Esophagus muscularis mucosa (tissue), 4 donors: ENCODE data around the gene CDH22. TPM values are rescaled to one million over a fixed set of nuclear protein-coding genes. Genes with fewer than 3 reads are reported as not detected.

Experiments
- DNase-seq: peaks from one replicate; pipeline ENCODE4 v3.0.0-alpha.2; 2017; ENCODE audit errors: extremely low spot score
- H3K27ac ChIP-seq, 4 donors: fragments of 200-600 bp; sonication (generic); replicated peaks in 1 of 4; 1 replicate in 3 of 4; 2 replicates in 1 of 4; pipeline ENCODE4 v1.5.1; 2016 to 2019; ENCODE audit warnings: mild to moderate bottlenecking in 1 of 4
- H3K27me3 ChIP-seq, 4 donors: fragments of 200-600 bp; sonication (generic); one replicate each; pipeline versions ENCODE4 v1.5.1 to v1.6.0; 2016 to 2019
- H3K36me3 ChIP-seq, 4 donors: fragments of 200-600 bp; sonication (generic); one replicate each; pipeline ENCODE4 v1.5.1; 2016 to 2019
- H3K4me1 ChIP-seq, 4 donors: fragments of 200-600 bp; sonication (generic); one replicate each; pipeline ENCODE4 v1.5.1; 2016 to 2019
- H3K4me3 ChIP-seq, 4 donors: fragments of 200-600 bp; sonication (generic); 1 replicate in 2 of 4; 2 replicates in 2 of 4; pipeline ENCODE4 v1.5.1; 2016 to 2019; ENCODE audit warnings: mild to moderate bottlenecking in 4 of 4, moderate library complexity in 1 of 4
- H3K9me3 ChIP-seq, 4 donors: fragments of 200-600 bp; sonication (generic); 1 replicate in 3 of 4; 2 replicates in 1 of 4; pipeline ENCODE4 v1.5.1; 2016 to 2019
- EP300 ChIP-seq: sonication (generic); formaldehyde crosslinking; IDR thresholded peaks from one replicate; pipeline ENCODE4 v1.6.1; 2017; ENCODE audit warnings: antibody characterized with exemption
- POLR2A ChIP-seq: fragments of 450-650 bp; IDR thresholded peaks from one replicate; pipeline ENCODE4 v1.6.1; 2017; ENCODE audit warnings: antibody characterized with exemption, moderate library complexity, mild to moderate bottlenecking, low read depth
- POLR2AphosphoS5 ChIP-seq, 2 donors: sonication (generic); formaldehyde crosslinking; IDR thresholded peaks; one replicate each; pipeline ENCODE4 v1.6.1; 2017; ENCODE audit warnings: antibody characterized with exemption in 2 of 2
- WGBS: methylation state at CpG from one replicate; pipeline ENCODE4 v1.1.5; 2018; 5-methylcytosine and 5-hydroxymethylcytosine counted together
- intact Hi-C: fragments of 100-400 bp; cut with DNase I; formaldehyde crosslinking; loops from one replicate; pipeline ENCODE4 v1.15.1; 2023
- total RNA-seq, 4 donors: library from RNA; depleted of rRNA; stranded (reverse); fragments of >200 nt; gene quantifications; one replicate each; pipeline versions ENCODE4 v1.1.0 to v1.2.1, GENCODE V29; 2016
- TF ChIP-seq, protein P1 (sequence below), 3 experiments: fragments of 200-600 bp in 2 of 3; fragments of 450-650 bp in 1 of 3; sonication (generic) in 2 of 3; IDR thresholded peaks; one replicate each; pipeline ENCODE4 v1.5.1; 2017 to 2019; ENCODE audit warnings: antibody characterized with exemption in 3 of 3, mild to moderate bottlenecking in 2 of 3, moderate library complexity in 1 of 3

Gene CDH22
- total RNA-seq, 4 donors from 2014 or later = 0.17 to 0.69 (median 0.42) TPM; not detected in 1

DNA sequence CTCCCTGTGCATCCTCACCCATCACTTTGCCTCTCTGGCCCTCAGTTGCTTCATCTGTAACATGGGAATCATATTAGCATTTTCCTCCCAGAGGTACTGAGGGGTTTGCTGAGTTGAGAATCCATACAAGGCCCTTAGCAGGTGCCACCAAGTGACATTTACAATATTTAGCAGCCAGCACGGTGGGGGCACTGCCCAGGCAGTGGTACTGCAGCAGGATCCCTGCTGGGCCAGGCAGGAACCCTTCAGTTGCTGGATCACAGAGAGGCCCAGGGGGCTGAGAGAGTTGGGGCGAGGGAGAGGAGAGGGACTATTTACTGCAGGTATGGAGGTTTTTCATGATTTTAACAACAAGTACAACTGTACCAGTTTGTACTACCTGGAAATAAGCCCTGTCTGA lies 65.9 kb downstream of the CDH22 start:
- Histone ChIP-seq H3K4me3 (no peak overlapping the region), H3K27ac (no peak overlapping the region), H3K9me3 (no peaks in the 10 kb centered on the region), H3K4me1 (no peaks in the 10 kb centered on the region), H3K36me3 (no peaks in the 10 kb centered on the region), H3K27me3 (peaks cover 0 to 93% (median 14%) of the 10 kb centered on the region in 4 donors)
- WGBS = 22% methylated on average over 2 of the region's 2 CpGs
- no peak for DNase-seq
- intact Hi-C loops = no loop called here
- no peak for TF ChIP-seq EP300
- no peak for TF ChIP-seq POLR2A
- TF ChIP-seq, protein P1, sequence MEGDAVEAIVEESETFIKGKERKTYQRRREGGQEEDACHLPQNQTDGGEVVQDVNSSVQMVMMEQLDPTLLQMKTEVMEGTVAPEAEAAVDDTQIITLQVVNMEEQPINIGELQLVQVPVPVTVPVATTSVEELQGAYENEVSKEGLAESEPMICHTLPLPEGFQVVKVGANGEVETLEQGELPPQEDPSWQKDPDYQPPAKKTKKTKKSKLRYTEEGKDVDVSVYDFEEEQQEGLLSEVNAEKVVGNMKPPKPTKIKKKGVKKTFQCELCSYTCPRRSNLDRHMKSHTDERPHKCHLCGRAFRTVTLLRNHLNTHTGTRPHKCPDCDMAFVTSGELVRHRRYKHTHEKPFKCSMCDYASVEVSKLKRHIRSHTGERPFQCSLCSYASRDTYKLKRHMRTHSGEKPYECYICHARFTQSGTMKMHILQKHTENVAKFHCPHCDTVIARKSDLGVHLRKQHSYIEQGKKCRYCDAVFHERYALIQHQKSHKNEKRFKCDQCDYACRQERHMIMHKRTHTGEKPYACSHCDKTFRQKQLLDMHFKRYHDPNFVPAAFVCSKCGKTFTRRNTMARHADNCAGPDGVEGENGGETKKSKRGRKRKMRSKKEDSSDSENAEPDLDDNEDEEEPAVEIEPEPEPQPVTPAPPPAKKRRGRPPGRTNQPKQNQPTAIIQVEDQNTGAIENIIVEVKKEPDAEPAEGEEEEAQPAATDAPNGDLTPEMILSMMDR (IDR thresholded peaks at IDR 0.05) = no peak
- no peak for TF ChIP-seq POLR2AphosphoS5 (IDR thresholded peaks at IDR 0.05)

DNA sequence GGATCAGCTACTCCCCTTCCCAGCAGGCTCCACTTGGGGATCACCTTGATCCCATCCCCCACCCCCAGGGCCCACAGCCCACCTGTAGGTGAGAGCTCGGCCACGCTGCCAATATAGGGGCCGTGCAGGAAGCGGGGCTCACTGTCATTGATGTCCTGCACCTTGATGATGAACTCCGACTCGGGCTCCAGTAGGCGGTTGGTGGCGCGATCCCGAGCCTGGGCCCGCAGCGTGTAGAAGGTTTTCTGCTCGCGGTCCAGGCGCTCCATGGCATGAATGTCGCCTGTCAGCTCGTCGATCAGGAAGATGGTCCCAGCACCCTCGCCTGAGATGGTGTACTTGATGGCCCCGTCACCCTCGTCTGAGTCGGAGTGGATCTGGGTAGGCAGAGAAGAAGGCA lies 67.4 kb downstream of the CDH22 start:
- Histone ChIP-seq H3K27ac (no peak overlapping the region), H3K36me3 (no peaks in the 10 kb centered on the region), H3K4me1 (no peaks in the 10 kb centered on the region), H3K4me3 (no peak overlapping the region), H3K27me3 (peaks cover 0 to 86% (median 4%) of the 10 kb centered on the region in 4 donors), H3K9me3 (no peaks in the 10 kb centered on the region)
- WGBS = 56% methylated on average over 10 of the region's 22 CpGs
- intact Hi-C loops = no loop called here
- DNase-seq = no peak
- TF ChIP-seq, protein P1 (IDR thresholded peaks at IDR 0.05) = no peak
- TF ChIP-seq POLR2AphosphoS5 (IDR thresholded peaks at IDR 0.05) (no peak), EP300 (no peak), POLR2A (no peak)

DNA sequence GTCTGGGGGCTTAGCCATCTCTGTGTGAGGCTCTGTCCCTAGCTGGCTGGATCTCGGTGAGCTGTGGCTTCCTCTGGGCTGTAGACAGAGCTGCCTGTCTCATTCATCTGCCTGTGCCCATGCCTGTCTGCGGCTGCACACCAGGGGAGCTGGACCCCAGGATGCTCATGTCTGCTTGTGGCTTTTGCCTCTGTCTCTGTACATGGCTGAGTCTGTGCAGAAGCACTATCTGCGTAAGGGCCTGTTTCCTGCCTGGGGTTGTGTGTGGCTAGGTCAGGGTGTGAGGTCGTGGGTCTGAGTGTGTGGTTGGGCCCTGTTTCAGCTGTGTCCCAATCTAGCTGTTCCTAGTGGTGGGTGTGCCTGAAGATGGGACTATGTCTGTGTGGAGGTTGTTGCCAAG lies 68.2 kb downstream of the CDH22 start:
- H3K36me3 ChIP-seq = no peaks in the 10 kb centered on the region
- no peaks in the 10 kb centered on the region for H3K4me1 ChIP-seq
- TF ChIP-seq, protein P1 (IDR thresholded peaks at IDR 0.05) = no peak
- no peak for TF ChIP-seq POLR2AphosphoS5 (IDR thresholded peaks at IDR 0.05)
- TF ChIP-seq EP300 = no peak
- TF ChIP-seq POLR2A = no peak
- 48% methylated on average over 3 of the region's 4 CpGs for WGBS
- intact Hi-C loops = no loop called here
- H3K27ac ChIP-seq = no peak overlapping the region
- H3K27me3 ChIP-seq = peaks cover 0 to 83% (median 3%) of the 10 kb centered on the region in 4 donors
- H3K9me3 ChIP-seq = no peaks in the 10 kb centered on the region
- no peak for DNase-seq
- H3K4me3 ChIP-seq = no peak overlapping the region

DNA sequence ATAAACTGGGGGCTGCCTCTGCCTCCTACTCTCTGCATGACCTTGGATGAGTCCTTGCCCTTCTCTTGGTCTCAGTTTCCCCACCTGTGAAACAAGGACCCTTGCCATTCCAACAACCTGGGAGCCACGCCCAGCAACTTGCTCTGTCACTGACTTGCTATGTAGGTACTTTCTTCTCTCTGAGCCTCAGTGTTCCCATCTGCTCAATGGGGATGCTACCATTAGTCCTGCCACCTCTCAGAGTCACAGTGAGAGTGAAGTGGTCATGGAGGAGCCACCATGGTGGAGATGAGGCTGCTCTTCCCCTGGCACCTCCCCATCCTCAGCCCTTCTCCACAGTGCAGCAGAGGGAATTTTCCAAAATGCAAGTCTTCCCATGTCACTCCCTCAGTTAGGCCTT lies 70.6 kb downstream of the CDH22 start:
- no peak for DNase-seq
- Histone ChIP-seq H3K27ac (no peak overlapping the region), H3K4me3 (no peak overlapping the region), H3K27me3 (peaks cover 0 to 76% (median 0%) of the 10 kb centered on the region in 4 donors), H3K36me3 (no peaks in the 10 kb centered on the region), H3K4me1 (no peaks in the 10 kb centered on the region), H3K9me3 (no peaks in the 10 kb centered on the region)
- TF ChIP-seq POLR2AphosphoS5 (IDR thresholded peaks at IDR 0.05) (no peak), EP300 (no peak), POLR2A (no peak)
- TF ChIP-seq, protein P1 (IDR thresholded peaks at IDR 0.05) = no peak
- intact Hi-C loops = no loop called here
- WGBS = 77% methylated on average over 1 of the region's 1 CpG

DNA sequence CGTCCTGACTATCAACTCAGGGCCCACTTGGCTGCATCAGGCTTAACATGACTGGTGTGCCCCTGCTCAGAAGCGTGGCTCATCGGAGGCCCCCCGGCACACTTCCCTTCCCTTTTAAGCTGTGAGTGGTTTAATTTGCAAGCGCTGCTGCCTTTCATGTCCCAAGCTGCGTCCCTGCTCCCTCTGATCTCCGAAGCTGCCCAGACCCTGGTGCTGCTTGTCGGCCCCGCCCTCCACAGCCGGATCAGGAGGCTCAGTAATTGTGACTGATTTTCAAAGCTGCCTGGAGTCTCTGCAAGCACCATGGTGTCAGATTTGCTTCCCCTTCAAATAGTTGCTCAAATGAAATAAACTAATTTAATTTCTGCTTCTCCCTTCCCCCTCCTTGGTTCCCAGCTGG lies 71.1 kb downstream of the CDH22 start:
- peaks cover 0 to 78% (median 0%) of the 10 kb centered on the region in 4 donors for H3K27me3 ChIP-seq

More for the DNA sequence above, 71.1 kb downstream of the CDH22 start:
- Histone ChIP-seq H3K9me3 (no peaks in the 10 kb centered on the region), H3K4me3 (no peak overlapping the region), H3K36me3 (no peaks in the 10 kb centered on the region), H3K4me1 (no peaks in the 10 kb centered on the region), H3K27ac (no peak overlapping the region)
- DNase-seq = no peak
- WGBS = 17% methylated on average over 10 of the region's 10 CpGs
- intact Hi-C loops = no loop called here
- TF ChIP-seq POLR2A = no peak
- no peak for TF ChIP-seq POLR2AphosphoS5 (IDR thresholded peaks at IDR 0.05)
- no peak for TF ChIP-seq EP300
- TF ChIP-seq, protein P1 (IDR thresholded peaks at IDR 0.05) = no peak
